Fibroblast of skin of right quadriceps (primary cell): ENCODE data around the gene CISD2.
"Not testable (repeated sequence)": the region's sequence is repeated elsewhere in the genome, so short reads cannot be mapped to it uniquely, and the experiment has no call there.

Source experiments
- DNase-seq: peaks from one replicate; pipeline ENCODE4 v3.0.0-alpha.2; 2013

The CISD2 gene

GRCh38 chr4:102858828-102859464 lies 9.8 kb upstream of the CISD2 start:
- DNase-seq = no peak

- no peak for DNase-seq
These were observed 8.0 kb upstream of the CISD2 start for GRCh38 chr4:102860611-102861324.

- DNase-seq = no peak
These were observed 6.8 kb upstream of the CISD2 start for GRCh38 chr4:102862016-102862415.

GRCh38 chr4:102862747-102863146 lies 6.0 kb upstream of the CISD2 start:
- DNase-seq = no peak

- DNase-seq = not testable (repeated sequence)
These were observed 3.5 kb upstream of the CISD2 start for GRCh38 chr4:102865327-102865726.

- DNase-seq = no peak
These were observed 1.3 kb upstream of the CISD2 start for GRCh38 chr4:102867278-102868152.

- no peak for DNase-seq
These were observed 525 bp upstream of the CISD2 start for GRCh38 chr4:102868153-102868780.

- DNase-seq = no peak
These were observed 891 bp downstream of the CISD2 start for GRCh38 chr4:102869569-102870197.

GRCh38 chr4:102871772-102872171 lies 3.0 kb downstream of the CISD2 start:
- no peak for DNase-seq

GRCh38 chr4:102877477-102878106 lies 8.8 kb downstream of the CISD2 start:
- DNase-seq = not testable (repeated sequence)

- DNase-seq = not testable (repeated sequence)
These were observed 9.6 kb downstream of the CISD2 start for GRCh38 chr4:102878349-102878748.

GRCh38 chr4:102878901-102879300 lies 10.1 kb downstream of the CISD2 start:
- DNase-seq = no peak

- no peak for DNase-seq
These were observed 12.6 kb downstream of the CISD2 start for GRCh38 chr4:102881343-102881742.

- DNase-seq = no peak
These were observed 14.5 kb downstream of the CISD2 start for GRCh38 chr4:102883278-102883677.

GRCh38 chr4:102888570-102888969 lies 19.8 kb downstream of the CISD2 start:
- not testable (repeated sequence) for DNase-seq

- DNase-seq = not testable (repeated sequence)
These were observed 21.1 kb downstream of the CISD2 start for GRCh38 chr4:102889866-102890265.

- DNase-seq = not testable (repeated sequence)
These were observed 27.8 kb downstream of the CISD2 start for GRCh38 chr4:102896547-102896946.

GRCh38 chr4:102897610-102898009 lies 28.8 kb downstream of the CISD2 start:
- not testable (repeated sequence) for DNase-seq

GRCh38 chr4:102901804-102902203 lies 33.0 kb downstream of the CISD2 start:
- no peak for DNase-seq

- DNase-seq = no peak
These were observed 50.1 kb downstream of the CISD2 start for GRCh38 chr4:102918859-102919258.

- not testable (repeated sequence) for DNase-seq
These were observed 50.9 kb downstream of the CISD2 start for GRCh38 chr4:102919697-102920096.

GRCh38 chr4:102935716-102936115 lies 66.9 kb downstream of the CISD2 start:
- DNase-seq = no peak
